GM19193 (cell line): ENCODE data around the gene GRIA3.

Experiments
- POLR2A ChIP-seq: IDR thresholded peaks from 4 replicates; pipeline ENCODE4 v1.6.1; 2011; ENCODE audit not compliant: insufficient read depth, insufficient read length; ENCODE audit errors: extremely low read depth

Gene GRIA3

GRCh38 chrX:123339221-123339905 is 155.3 kb downstream of the GRIA3 start:
- no peak for TF ChIP-seq POLR2A

GRCh38 chrX:123340696-123341095 is 156.6 kb downstream of the GRIA3 start:
- no peak for TF ChIP-seq POLR2A

- no peak for TF ChIP-seq POLR2A
These were observed 164.4 kb downstream of the GRIA3 start for GRCh38 chrX:123348468-123348867.

- no peak for TF ChIP-seq POLR2A
These were observed 166.1 kb downstream of the GRIA3 start for GRCh38 chrX:123350226-123350625.

GRCh38 chrX:123357941-123358340 is 173.9 kb downstream of the GRIA3 start:
- no peak for TF ChIP-seq POLR2A

- no peak for TF ChIP-seq POLR2A
These were observed 174.4 kb downstream of the GRIA3 start for GRCh38 chrX:123358457-123358856.

- TF ChIP-seq POLR2A: no peak
These were observed 177.3 kb downstream of the GRIA3 start for GRCh38 chrX:123361371-123361770.

- no peak for TF ChIP-seq POLR2A
These were observed 208.8 kb downstream of the GRIA3 start for GRCh38 chrX:123392921-123393320.

GRCh38 chrX:123399709-123400108 is 215.6 kb downstream of the GRIA3 start:
- no peak for TF ChIP-seq POLR2A

- TF ChIP-seq POLR2A: no peak
These were observed 221.2 kb downstream of the GRIA3 start for GRCh38 chrX:123405231-123405630.

- no peak for TF ChIP-seq POLR2A
These were observed 225.0 kb downstream of the GRIA3 start for GRCh38 chrX:123408821-123409737.

GRCh38 chrX:123422875-123423274 is 238.8 kb downstream of the GRIA3 start:
- TF ChIP-seq POLR2A: no peak

GRCh38 chrX:123424546-123424945 is 240.5 kb downstream of the GRIA3 start:
- TF ChIP-seq POLR2A: no peak

- no peak for TF ChIP-seq POLR2A
These were observed 241.4 kb downstream of the GRIA3 start for GRCh38 chrX:123425471-123425870.

- TF ChIP-seq POLR2A: no peak
These were observed 241.8 kb downstream of the GRIA3 start for GRCh38 chrX:123425904-123426303.
